ENCODE results near the gene RIBC1. TPM values are rescaled to one million over a fixed set of nuclear protein-coding genes. Genes with fewer than 3 reads are reported as not detected.

Gene RIBC1
- total RNA-seq (2.7 and 3.0 TPM in 2 replicates), polyA plus RNA-seq (1.6 and 4.0 TPM in 2 replicates)

DNA sequence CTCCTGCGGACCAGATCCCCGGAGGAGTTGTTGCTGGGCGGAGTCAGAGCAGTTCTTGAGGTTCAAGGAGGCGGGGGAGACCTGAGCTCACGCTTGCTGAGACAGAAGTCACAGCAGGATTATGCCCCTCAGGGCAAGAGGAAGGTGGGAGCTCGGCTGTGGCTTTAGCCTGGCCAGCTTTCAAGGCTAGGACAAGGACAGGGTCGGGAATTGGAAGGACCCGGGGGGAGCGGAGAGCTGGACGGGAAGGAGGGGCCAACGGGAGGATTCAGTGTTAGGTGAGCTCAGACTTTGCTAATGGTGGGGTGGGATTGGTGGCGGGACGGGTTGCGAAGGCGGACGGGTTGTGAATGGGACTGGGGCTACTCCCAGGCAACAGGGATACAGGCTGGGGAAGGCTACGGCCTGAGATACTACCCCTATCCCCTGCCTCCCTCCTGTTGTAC is at the start of gene RIBC1:
Gene RIBC1 (plus strand): TSS at position 13 of the 446 bp plus-strand sequence. CDS start 3,404 bp downstream, outside the sequence.
- H3K36me3 ChIP-seq, result no peaks in the 10 kb centered on the region
- TF ChIP-seq, protein P1, sequence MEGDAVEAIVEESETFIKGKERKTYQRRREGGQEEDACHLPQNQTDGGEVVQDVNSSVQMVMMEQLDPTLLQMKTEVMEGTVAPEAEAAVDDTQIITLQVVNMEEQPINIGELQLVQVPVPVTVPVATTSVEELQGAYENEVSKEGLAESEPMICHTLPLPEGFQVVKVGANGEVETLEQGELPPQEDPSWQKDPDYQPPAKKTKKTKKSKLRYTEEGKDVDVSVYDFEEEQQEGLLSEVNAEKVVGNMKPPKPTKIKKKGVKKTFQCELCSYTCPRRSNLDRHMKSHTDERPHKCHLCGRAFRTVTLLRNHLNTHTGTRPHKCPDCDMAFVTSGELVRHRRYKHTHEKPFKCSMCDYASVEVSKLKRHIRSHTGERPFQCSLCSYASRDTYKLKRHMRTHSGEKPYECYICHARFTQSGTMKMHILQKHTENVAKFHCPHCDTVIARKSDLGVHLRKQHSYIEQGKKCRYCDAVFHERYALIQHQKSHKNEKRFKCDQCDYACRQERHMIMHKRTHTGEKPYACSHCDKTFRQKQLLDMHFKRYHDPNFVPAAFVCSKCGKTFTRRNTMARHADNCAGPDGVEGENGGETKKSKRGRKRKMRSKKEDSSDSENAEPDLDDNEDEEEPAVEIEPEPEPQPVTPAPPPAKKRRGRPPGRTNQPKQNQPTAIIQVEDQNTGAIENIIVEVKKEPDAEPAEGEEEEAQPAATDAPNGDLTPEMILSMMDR (IDR thresholded peaks at IDR 0.05; ENCODE audit: low read depth, low read length), result no peak
- no peaks in the 10 kb centered on the region for H3K27me3 ChIP-seq
- H3K9me3 ChIP-seq (ENCODE audit: low read depth), result no peaks in the 10 kb centered on the region
- H3K4me3 ChIP-seq, result peak within 1 kb of the TSS; percentile 46
- peak within 1 kb of the TSS; percentile 80 for H3K27ac ChIP-seq
- H3K4me1 ChIP-seq (ENCODE audit: low read depth), result peaks cover 5% of the 10 kb centered on the region
- DNase-seq (ENCODE audit: low read depth in 1 of 2, low spot score in 1 of 2), result no peak

DNA sequence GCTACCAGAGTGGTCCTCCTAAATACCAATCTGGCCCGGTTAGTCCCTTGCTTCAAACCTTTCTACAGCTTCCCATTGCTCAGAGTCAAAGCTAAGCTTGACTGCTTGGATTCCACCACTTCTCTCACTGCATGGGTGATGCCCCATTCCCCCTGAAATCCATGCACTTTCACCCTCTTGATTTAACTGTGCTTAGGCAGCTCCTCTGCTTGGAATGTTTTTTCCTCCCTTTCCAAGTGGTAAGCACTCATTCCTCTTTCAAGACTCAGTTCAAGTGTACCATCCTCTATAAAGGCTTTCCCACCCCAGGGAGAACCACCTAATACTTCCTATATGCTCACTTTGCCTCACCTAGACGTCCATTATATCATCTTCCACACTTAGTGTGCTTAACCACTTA is 49.4 kb upstream of the RIBC1 start:
- Histone ChIP-seq H3K4me1 (ENCODE audit: low read depth) (no peaks in the 10 kb centered on the region), H3K9me3 (ENCODE audit: low read depth) (no peaks in the 10 kb centered on the region), H3K36me3 (no peaks in the 10 kb centered on the region), H3K27me3 (no peaks in the 10 kb centered on the region), H3K4me3 (no peak overlapping the region), H3K27ac (no peak overlapping the region)
- no peak for DNase-seq (ENCODE audit: low read depth in 1 of 2, low spot score in 1 of 2)
- TF ChIP-seq, protein P1 (IDR thresholded peaks at IDR 0.05; ENCODE audit: low read depth, low read length), result no peak

DNA sequence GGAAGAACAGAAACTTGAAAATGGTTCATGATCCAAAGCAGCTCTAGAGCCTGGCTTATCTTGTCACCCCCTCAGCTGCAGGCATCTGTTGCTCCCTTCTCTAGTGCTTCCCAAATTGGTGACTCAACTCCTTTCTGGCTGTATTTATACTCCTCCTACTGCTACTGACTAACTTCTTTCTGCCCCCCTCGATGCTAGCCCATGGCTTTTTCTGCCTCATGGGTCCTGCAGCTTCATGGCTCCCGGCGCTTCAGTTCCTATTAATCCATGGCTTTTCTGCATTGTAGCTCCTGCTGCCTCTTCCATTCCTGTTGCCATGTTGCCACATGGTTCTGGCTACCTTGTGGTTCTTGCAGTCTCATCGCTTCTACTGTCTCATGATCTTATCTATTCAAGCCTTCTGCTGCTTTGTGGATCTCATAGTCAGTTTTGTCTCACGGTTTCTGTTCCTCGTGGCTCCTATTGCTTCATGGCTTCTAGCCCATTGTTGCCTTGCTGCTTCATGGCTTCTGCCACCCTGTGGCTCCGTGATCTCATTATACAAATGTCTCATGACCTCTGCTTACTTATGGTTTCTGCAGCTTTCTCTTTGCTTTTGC is 48.4 kb upstream of the RIBC1 start:
- Histone ChIP-seq H3K9me3 (ENCODE audit: low read depth) (no peaks in the 10 kb centered on the region), H3K27me3 (no peaks in the 10 kb centered on the region), H3K4me3 (no peak overlapping the region), H3K4me1 (ENCODE audit: low read depth) (no peaks in the 10 kb centered on the region), H3K27ac (no peak overlapping the region), H3K36me3 (no peaks in the 10 kb centered on the region)
- TF ChIP-seq, protein P1 (IDR thresholded peaks at IDR 0.05; ENCODE audit: low read depth, low read length), result no peak
- peak in 1 of 2 donors; percentile 34 for DNase-seq (ENCODE audit: low read depth in 1 of 2, low spot score in 1 of 2)

DNA sequence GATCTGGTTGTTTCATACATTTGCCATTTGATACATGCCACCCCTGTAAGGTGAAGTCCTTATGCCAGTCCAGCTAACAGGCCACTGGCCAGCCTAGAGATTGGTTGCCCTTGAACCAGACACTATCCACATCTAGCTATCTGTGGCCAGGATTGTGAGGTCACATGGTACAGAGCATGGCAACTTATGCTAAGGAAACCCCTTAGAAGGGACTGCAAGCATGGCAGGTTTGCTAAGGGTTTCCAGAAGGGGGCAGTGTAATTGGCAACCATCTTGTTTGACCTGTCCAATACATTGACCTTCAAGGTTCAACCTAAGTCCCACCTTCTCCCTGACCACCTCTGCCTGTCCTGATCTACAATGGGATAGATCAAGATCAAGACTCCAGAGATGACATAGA is 47.8 kb upstream of the RIBC1 start:
- TF ChIP-seq, protein P1 (IDR thresholded peaks at IDR 0.05; ENCODE audit: low read depth, low read length), result no peak

DNA sequence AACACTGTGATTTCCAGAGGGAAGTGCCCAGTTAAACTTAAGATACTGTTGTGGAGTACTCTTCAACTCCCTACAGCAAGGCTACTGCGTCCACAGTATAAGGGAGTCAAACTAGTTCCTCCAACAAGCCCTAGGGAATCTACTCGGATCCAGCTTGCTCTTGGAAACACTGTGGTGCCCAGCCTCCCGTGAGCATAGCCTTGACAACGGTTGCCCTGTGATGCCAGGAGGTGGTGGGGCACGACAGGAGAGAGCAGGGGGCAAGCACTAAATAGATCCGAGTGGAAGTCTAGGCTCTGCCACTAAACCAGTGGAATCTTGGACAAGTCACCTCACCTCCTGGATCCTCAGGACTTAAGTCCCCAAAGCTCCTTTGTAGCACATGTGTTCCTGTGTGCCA is 45.8 kb upstream of the RIBC1 start:
- Histone ChIP-seq H3K9me3 (ENCODE audit: low read depth) (no peaks in the 10 kb centered on the region), H3K27ac (no peak overlapping the region), H3K4me3 (no peak overlapping the region), H3K36me3 (no peaks in the 10 kb centered on the region), H3K27me3 (no peaks in the 10 kb centered on the region), H3K4me1 (ENCODE audit: low read depth) (no peaks in the 10 kb centered on the region)
- no peak for DNase-seq (ENCODE audit: low read depth in 1 of 2, low spot score in 1 of 2)
- TF ChIP-seq, protein P1 (IDR thresholded peaks at IDR 0.05; ENCODE audit: low read depth, low read length), result no peak

More for the DNA sequence above, 47.8 kb upstream of the RIBC1 start:
- no peaks in the 10 kb centered on the region for H3K27me3 ChIP-seq
- H3K4me1 ChIP-seq (ENCODE audit: low read depth), result no peaks in the 10 kb centered on the region
- H3K36me3 ChIP-seq, result no peaks in the 10 kb centered on the region
- no peak for DNase-seq (ENCODE audit: low read depth in 1 of 2, low spot score in 1 of 2)
- no peak overlapping the region for H3K27ac ChIP-seq
- no peak overlapping the region for H3K4me3 ChIP-seq
- no peaks in the 10 kb centered on the region for H3K9me3 ChIP-seq (ENCODE audit: low read depth)
